Effector memory CD4-positive, alpha-beta T cell (primary cell): ENCODE results near the gene FOXRED1.

Source experiments
- DNase-seq, 3 donors: peaks; one replicate each; pipeline ENCODE4 v3.0.0-alpha.2; 2020
- H3K27ac ChIP-seq: 2 replicates; pipeline ENCODE4 v1.7.0; 2013; ENCODE audit warnings: mild to moderate bottlenecking, low read length, moderate library complexity; ENCODE audit not compliant: insufficient read depth, poor library complexity, severe bottlenecking
- H3K27me3 ChIP-seq: replicated peaks from 2 replicates; pipeline ENCODE4 v1.7.0; 2013; ENCODE audit warnings: mild to moderate bottlenecking, low read length; ENCODE audit not compliant: insufficient read depth, control insufficient read depth, poor library complexity, severe bottlenecking
- H3K36me3 ChIP-seq: 2 replicates; pipeline ENCODE4 v1.7.0; 2013; ENCODE audit warnings: mild to moderate bottlenecking, low read length, moderate library complexity; ENCODE audit not compliant: control insufficient read depth, insufficient read depth
- H3K4me1 ChIP-seq: 2 replicates; pipeline ENCODE4 v1.7.0; 2013; ENCODE audit warnings: low read length, mild to moderate bottlenecking; ENCODE audit not compliant: control insufficient read depth, insufficient read depth, poor library complexity, severe bottlenecking
- H3K4me3 ChIP-seq: 2 replicates; pipeline ENCODE4 v1.7.0; 2013; ENCODE audit warnings: low read length, low read depth, mild to moderate bottlenecking; ENCODE audit not compliant: insufficient read depth, poor library complexity, severe bottlenecking
- H3K9me3 ChIP-seq: 2 replicates; pipeline ENCODE4 v1.7.0; 2013; ENCODE audit warnings: mild to moderate bottlenecking, low read length, moderate library complexity; ENCODE audit not compliant: control insufficient read depth

Gene FOXRED1

DNA sequence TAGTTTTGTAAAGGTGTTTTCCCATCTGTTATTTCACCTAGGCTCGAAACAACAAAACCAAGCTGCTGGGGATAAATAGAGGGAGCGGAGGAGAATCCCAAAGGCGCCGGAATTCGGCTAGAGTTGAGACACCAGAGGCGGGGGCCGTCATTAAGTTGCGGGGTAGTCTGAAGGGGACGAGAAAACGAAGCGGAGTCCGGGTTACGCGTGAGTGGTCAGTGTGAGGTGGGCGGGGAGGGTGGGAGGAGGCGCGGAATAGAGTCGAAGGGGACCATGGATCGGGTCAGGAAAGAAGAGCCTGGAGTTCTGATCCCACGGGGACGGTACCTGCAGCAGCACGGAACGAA, 620 bp upstream of the FOXRED1 start:
- Histone ChIP-seq H3K4me1 (peaks cover 19% of the 10 kb centered on the region), H3K27me3 (no peaks in the 10 kb centered on the region), H3K27ac (peak overlapping the region; percentile 85), H3K36me3 (peaks cover 41% of the 10 kb centered on the region), H3K9me3 (no peaks in the 10 kb centered on the region), H3K4me3 (peak overlapping the region; percentile 79)
- peak in 1 of 3 donors; percentile 6 for DNase-seq

DNA sequence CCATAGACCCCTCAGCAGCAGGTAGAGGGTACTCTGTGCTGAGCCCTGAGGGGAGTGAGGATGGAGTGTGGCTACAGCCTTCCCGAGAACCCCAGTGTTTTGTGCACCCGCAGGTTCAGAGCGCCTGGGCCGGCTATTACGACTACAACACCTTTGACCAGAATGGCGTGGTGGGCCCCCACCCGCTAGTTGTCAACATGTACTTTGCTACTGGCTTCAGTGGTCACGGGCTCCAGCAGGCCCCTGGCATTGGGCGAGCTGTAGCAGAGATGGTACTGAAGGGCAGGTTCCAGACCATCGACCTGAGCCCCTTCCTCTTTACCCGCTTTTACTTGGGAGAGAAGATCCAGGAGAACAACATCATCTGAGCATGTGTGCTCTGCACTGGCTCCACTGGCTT, 8.4 kb downstream of the FOXRED1 start:
- H3K36me3 ChIP-seq = peaks cover 6% of the 10 kb centered on the region
- H3K27me3 ChIP-seq = no peaks in the 10 kb centered on the region

DNA sequence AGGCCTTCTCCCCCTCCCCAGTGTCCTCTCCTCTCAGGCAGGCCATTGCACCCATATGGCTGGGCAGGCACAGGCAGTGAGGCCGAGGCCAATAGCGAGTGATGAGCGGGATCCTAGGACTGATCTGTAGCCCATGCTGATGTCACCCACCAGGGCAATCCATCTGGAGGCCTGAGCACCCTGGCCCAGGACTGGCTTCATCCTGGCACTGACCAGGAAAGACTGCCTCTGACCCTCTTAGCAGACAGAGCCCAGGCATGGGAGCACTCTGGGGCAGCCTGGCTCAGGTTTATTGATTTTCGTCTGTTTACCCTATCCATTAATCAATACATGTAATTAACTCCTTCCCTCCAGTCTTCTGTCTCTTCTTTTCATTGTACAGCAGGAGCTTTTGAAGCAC, 8.8 kb downstream of the FOXRED1 start:
- H3K36me3 ChIP-seq = peaks cover 6% of the 10 kb centered on the region
- no peak for DNase-seq

More for the DNA sequence above, 8.4 kb downstream of the FOXRED1 start:
- H3K27ac ChIP-seq = no peak overlapping the region
- DNase-seq = no peak
- H3K4me3 ChIP-seq = no peak overlapping the region
- H3K4me1 ChIP-seq = peaks cover 4% of the 10 kb centered on the region
- no peaks in the 10 kb centered on the region for H3K9me3 ChIP-seq

DNA sequence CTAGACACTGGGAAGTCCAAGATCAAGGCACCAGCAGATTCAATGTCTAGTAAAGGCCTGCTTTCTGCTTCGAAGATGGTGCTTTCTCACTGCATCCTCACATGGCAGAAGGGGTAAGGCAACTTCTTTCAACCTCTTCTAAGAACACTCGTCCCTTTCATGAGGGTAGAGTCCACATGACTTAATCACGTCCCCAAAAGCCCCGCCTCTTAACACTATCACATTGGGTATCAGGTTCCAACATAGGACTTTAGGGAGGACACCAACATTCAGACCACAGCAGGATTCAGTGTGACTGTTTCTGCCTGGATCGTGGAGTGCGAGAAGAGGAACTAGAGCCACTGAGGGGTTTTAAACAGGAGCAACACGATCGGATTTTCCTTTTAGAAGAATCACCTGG, 10.2 kb downstream of the FOXRED1 start:
- H3K4me3 ChIP-seq = no peak overlapping the region
- H3K9me3 ChIP-seq = no peaks in the 10 kb centered on the region
- no peak for DNase-seq
- H3K27me3 ChIP-seq = no peaks in the 10 kb centered on the region
- peaks cover 6% of the 10 kb centered on the region for H3K36me3 ChIP-seq
- no peak overlapping the region for H3K27ac ChIP-seq
- H3K4me1 ChIP-seq = peaks cover 7% of the 10 kb centered on the region

More for the DNA sequence above, 8.8 kb downstream of the FOXRED1 start:
- H3K4me1 ChIP-seq = peaks cover 4% of the 10 kb centered on the region
- H3K9me3 ChIP-seq = no peaks in the 10 kb centered on the region
- no peak overlapping the region for H3K4me3 ChIP-seq
- H3K27ac ChIP-seq = no peak overlapping the region
- no peaks in the 10 kb centered on the region for H3K27me3 ChIP-seq

DNA sequence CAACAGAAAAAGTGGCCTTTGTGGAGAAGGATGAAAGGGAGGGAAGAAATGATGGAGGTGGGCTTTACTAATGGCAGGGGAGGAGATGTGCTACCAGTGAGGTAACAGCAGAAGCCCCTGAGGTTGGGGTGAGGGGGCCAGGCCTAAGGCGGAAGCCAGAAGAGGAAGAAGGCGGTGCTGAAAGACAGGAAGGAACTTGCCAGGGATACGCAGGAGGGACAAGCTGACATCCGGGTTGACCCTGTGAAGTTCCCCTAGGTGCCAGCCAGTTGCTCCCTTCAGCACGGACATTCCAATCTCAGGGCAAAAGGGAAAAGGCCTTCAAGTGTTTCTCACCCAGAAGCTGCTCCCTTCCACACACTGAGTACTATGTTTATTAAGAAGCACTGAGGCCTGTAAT, 11.6 kb downstream of the FOXRED1 start:
- no peaks in the 10 kb centered on the region for H3K9me3 ChIP-seq
- peaks cover 13% of the 10 kb centered on the region for H3K4me1 ChIP-seq
- peaks cover 6% of the 10 kb centered on the region for H3K36me3 ChIP-seq
- DNase-seq = no peak
- no peak overlapping the region for H3K4me3 ChIP-seq
- H3K27me3 ChIP-seq = no peaks in the 10 kb centered on the region
- H3K27ac ChIP-seq = peak overlapping the region; percentile 14

DNA sequence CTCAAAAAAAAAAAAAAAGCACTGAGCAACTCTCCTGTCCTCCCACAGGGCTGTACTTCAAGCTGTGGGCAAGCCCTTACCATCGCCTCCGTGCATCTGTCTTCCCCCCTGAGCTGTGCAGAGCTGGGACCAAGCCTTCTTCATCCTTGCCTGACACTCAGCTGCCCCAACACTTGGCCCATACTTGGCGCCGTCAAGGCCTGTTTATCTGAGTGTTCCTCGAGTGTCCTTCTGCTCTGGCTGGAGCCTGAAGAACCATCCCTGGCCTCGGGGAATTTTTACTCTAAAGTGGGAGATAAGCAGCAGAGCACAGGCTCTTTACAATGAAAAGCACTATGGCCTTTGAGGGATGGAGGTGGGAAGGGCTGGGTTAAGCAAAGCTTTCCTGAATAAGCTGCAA, 12.3 kb downstream of the FOXRED1 start:
- DNase-seq = no peak
- no peak overlapping the region for H3K27ac ChIP-seq
- H3K27me3 ChIP-seq = no peaks in the 10 kb centered on the region
- peaks cover 6% of the 10 kb centered on the region for H3K36me3 ChIP-seq
- no peak overlapping the region for H3K4me3 ChIP-seq
- no peaks in the 10 kb centered on the region for H3K9me3 ChIP-seq
- H3K4me1 ChIP-seq = peaks cover 16% of the 10 kb centered on the region

DNA sequence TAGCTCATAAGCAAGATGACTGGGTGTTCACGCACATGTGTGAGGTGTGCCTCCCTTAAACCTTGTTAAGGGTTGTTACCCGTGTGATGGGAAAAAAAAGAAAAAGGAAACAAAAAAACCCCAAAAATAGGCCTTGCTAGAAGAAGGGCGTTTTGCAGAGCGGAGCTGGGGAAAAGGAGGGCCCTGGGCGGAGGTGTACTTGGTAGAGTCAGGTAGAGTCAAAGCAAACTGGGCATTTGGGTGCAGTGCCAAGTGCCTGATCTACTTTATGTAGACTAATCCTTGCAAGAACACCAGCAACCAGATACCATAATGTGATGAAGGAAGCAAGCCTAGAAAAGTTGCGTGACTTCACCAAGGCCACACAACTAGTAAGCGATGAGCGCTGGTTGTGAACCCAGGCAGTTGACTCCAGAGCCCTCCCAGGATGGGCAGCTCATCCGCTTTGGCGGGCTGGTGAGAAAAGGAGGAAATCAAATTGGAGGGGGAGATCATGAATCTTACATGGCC, 12.8 kb downstream of the FOXRED1 start:
- H3K9me3 ChIP-seq = no peaks in the 10 kb centered on the region
- H3K27ac ChIP-seq = peak overlapping the region; percentile 81
- H3K27me3 ChIP-seq = no peaks in the 10 kb centered on the region
- H3K4me3 ChIP-seq = no peak overlapping the region
- peaks cover 4% of the 10 kb centered on the region for H3K36me3 ChIP-seq
- DNase-seq = no peak
- H3K4me1 ChIP-seq = peaks cover 16% of the 10 kb centered on the region

DNA sequence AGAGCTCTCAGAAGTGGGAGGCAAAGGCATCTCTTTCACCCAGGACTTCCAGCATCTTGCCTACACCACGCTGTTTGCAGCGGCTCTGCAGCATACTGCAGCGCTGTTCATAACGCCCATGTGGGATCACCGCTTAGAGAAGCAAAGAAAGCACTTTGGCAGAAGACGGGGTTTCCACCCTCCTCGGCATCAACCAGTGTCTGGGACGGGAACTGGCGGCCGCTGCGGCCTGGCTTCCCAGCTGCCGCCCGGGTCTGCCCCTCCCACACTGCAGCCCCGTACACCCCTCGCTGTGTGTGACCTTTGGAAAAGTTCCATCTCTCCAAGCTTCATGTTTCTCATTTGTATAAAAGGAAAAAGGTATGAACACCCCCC, 13.4 kb downstream of the FOXRED1 start:
- H3K9me3 ChIP-seq = no peaks in the 10 kb centered on the region
- no peaks in the 10 kb centered on the region for H3K27me3 ChIP-seq
- H3K27ac ChIP-seq = peak overlapping the region; percentile 81
- H3K36me3 ChIP-seq = no peaks in the 10 kb centered on the region
- peaks cover 16% of the 10 kb centered on the region for H3K4me1 ChIP-seq
- DNase-seq = peak in 1 of 3 donors; percentile 16
- peak overlapping the region; percentile 71 for H3K4me3 ChIP-seq

DNA sequence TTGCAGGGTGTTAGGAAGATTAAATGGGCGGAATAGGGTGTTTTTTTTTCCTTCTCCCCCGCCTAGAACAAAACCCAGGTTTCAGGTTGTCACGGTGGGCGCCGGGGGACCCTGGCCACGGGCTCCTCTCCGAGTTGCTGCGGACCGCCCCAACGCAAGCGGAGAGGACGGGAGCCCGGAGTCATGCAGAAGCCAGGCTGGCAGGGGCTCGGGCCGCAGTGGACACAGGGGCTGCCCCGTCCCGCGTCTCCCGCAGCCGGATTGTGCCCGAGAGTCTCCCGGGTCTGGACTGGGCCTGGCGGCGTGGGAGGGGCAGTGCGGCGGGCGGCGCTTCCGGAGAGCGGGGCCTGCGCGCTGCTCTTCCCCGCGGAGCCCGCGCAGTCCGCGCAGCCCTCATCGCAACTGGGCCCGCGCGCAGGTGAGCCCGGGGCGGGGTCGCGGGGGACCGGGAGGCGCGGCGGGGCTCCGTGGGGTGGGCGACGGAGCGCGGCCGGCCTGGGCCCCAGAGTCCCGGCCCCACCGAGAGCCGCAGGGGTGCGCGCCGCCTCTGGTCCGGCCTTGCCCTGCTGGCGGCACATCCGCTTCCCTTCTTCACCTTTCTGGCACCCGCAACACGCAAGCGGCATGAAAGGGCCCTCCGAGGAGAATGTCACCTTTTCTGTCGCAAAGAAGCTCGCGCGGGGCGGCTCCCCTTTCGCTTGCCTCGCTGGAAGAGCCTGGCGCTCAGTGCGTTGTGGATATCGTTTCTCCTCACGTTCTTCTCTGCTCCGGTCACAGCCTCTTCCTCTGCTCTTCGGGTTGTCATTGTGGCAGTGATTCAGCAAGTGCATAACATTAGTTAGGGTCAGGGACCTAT, 14.0 kb downstream of the FOXRED1 start, which contains the start of gene TIRAP:
TSS of gene TIRAP (plus strand) at position 358 of the 856 bp plus-strand sequence. CDS start 7,802 bp downstream, outside the sequence.
- H3K9me3 ChIP-seq = no peaks in the 10 kb centered on the region
- H3K4me3 ChIP-seq = peak within 1 kb of the TSS; percentile 71
- H3K27ac ChIP-seq = peak within 1 kb of the TSS; percentile 81
- H3K4me1 ChIP-seq = peaks cover 16% of the 10 kb centered on the region
- H3K27me3 ChIP-seq = no peaks in the 10 kb centered on the region
- H3K36me3 ChIP-seq = no peaks in the 10 kb centered on the region
- DNase-seq = peak; percentile 28 to 50 (median 45)

DNA sequence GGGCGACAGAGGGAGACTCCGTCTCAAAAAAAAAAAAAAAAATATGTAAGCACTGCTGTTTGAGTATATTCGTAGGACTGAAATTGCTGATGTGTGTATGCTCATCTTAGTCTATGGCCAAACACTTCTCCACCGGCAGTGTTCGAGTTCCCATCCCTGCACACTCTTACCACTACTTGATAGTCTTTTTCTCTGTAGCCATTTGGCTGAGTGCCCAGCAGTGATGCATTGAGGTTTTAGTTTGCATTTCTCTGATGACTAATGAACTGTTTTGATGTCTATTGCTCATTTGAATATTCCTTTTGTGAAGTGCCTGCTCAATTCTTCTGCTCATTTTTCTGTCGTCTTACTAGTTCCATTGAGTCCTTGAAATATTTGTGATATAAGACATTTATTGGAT, 15.9 kb downstream of the FOXRED1 start:
- peak; percentile 67 to 75 (median 68) for DNase-seq
- no peak overlapping the region for H3K27ac ChIP-seq
- H3K9me3 ChIP-seq = no peaks in the 10 kb centered on the region
- H3K36me3 ChIP-seq = no peaks in the 10 kb centered on the region
- H3K27me3 ChIP-seq = no peaks in the 10 kb centered on the region
- H3K4me1 ChIP-seq = peaks cover 16% of the 10 kb centered on the region
- H3K4me3 ChIP-seq = no peak overlapping the region
